Activated CD4-positive, alpha-beta memory T cell treated with anti-CD3 and anti-CD28 coated beads, Interleukin-2, amount 10 ng/mL, durations not matched to agents 7 days and 5 days (primary cell): ENCODE measurements around the gene TTPAL. TPM values are rescaled to one million over a fixed set of nuclear protein-coding genes. Genes with fewer than 3 reads are reported as not detected.
A peak's percentile ranks its signal among the peaks of the same experiment; 100 is the strongest.

Experiments used
- CTCF ChIA-PET: fragments of 350-600 bp; sonication (Branson Sonifier 250); formaldehyde crosslinking; loops from one replicate; lab custom pipeline; 2021; ENCODE audit warnings: antibody characterized with exemption, inconsistent platforms; lab: Charles Lee
- POLR2A ChIA-PET: fragments of 350-600 bp; sonication (Branson Sonifier 250); formaldehyde crosslinking; loops from one replicate; lab custom pipeline; 2021; ENCODE audit warnings: antibody characterized with exemption; lab: Charles Lee
- DNase-seq: peaks from one replicate; pipeline ENCODE4 v3.0.0-alpha.2; 2020
- H3K27ac Mint-ChIP-seq: one replicate; pipeline ENCODE4 v1.8.0; 2021; ENCODE audit warnings: mild to moderate bottlenecking, mixed read lengths
- H3K27me3 Mint-ChIP-seq: one replicate; pipeline ENCODE4 v1.8.0; 2021; ENCODE audit warnings: mixed read lengths
- H3K36me3 Mint-ChIP-seq: one replicate; pipeline ENCODE4 v1.8.0; 2021; ENCODE audit warnings: low read depth, mixed read lengths
- H3K4me1 Mint-ChIP-seq: one replicate; pipeline ENCODE4 v1.8.0; 2021; ENCODE audit warnings: mixed read lengths
- H3K4me3 Mint-ChIP-seq: one replicate; pipeline ENCODE4 v1.8.0; 2021; ENCODE audit warnings: mild to moderate bottlenecking, mixed read lengths
- H3K9me3 Mint-ChIP-seq: one replicate; pipeline ENCODE4 v1.8.0; 2021; ENCODE audit warnings: mixed read lengths
- total RNA-seq, 2 experiments: library from RNA; stranded (reverse); gene quantifications; one replicate each; pipeline ENCODE4 v1.2.3, GENCODE V29; 2021

The TTPAL gene
- total RNA-seq, 2 experiments from 2014 or later, result 15.5 to 16.6 TPM

DNA sequence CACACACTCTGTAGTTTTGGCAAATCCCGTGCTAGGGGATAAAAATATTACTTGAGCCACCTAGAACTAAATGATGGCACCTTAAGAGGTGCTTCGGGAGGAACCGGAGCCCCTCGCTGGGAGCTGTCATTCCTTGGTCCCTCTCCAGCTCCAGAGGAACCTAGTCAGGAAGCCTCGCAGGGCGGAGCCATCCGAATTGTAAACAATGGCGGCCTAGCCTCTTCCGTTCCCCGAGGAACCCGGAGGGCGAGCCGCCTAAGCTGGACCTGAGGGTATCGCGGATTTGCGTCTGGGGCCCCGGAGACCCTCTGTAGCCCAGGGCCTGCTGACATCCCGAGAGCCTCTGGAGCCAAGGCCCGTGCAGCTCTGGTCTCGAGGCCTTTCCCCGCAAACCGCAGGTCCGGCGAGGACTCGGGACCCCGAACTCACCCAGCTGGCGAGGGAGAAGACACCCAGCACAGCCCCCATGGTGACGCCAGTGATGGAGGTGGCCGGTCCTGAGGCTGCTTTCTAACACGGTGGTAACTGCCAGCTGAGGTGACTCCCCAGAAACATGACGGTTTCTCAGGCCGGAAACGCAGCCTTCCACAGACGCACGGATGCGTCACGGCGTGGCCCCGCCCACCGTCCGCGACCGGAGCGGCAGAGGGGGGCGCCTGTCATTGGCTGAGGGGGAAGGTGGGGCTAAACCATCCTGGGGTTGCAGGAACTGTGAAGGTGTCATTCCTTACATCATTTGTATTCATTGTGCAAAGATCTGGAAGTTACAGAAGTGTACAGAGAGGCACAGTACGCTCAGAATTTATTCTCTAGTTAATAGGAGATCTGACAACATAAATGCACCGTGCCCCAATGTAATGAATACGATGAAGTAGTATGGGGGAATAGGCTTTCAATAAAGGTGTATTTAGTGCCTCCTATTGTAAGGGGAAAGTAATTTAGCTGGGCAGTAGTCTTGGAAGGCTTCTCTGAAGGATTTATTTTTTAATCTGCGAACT lies 46.1 kb downstream of the TTPAL start, which contains the start of gene SERINC3:
Gene SERINC3, minus strand, starts transcription at position 587 of the 998 bp plus-strand sequence. Its CDS starts 119 bp downstream, at position 468.
- peak; percentile 97 for DNase-seq
- Mint-ChIP-seq H3K4me1 (peaks cover 49% of the 10 kb centered on the region), H3K36me3 (peaks cover 12% of the 10 kb centered on the region), H3K27ac (peak within 1 kb of the TSS; percentile 85), H3K4me3 (peak within 1 kb of the TSS; percentile 73), H3K9me3 (no peaks in the 10 kb centered on the region), H3K27me3 (no peaks in the 10 kb centered on the region)
- ChIA-PET POLR2A (interaction anchor here (0.7 to 3.3 kb wide), 23 partner anchors 8 to 364 kb away, joined by 3 to 29 read pairs (median 5); partner anchors contain the start of genes ADA, OSER1, TTPAL and YWHAB), CTCF (interaction anchor here (0.6 to 2.1 kb wide), 7 partner anchors 17 to 304 kb away, joined by 3 to 7 read pairs (median 4); partner anchors contain the start of gene TTPAL)

- CTCF ChIA-PET, result no interaction called here
- H3K27ac Mint-ChIP-seq, result no peak overlapping the region
- H3K4me3 Mint-ChIP-seq, result no peak overlapping the region
- DNase-seq, result no peak
- peaks cover 41% of the 10 kb centered on the region for H3K4me1 Mint-ChIP-seq
- H3K27me3 Mint-ChIP-seq, result no peaks in the 10 kb centered on the region
- no peaks in the 10 kb centered on the region for H3K9me3 Mint-ChIP-seq
- POLR2A ChIA-PET, result interaction anchor here (1.4 to 3.3 kb wide), 3 partner anchors 14 to 46 kb away, joined by 4 to 29 read pairs (median 8); partner anchors contain the start of gene TTPAL
- H3K36me3 Mint-ChIP-seq, result peaks cover 5% of the 10 kb centered on the region
Observed at GRCh38 chr20:44522841-44523240, 47.2 kb downstream of the TTPAL start.

GRCh38 chr20:44523746-44524145 lies 48.1 kb downstream of the TTPAL start:
- H3K9me3 Mint-ChIP-seq, result no peaks in the 10 kb centered on the region
- H3K27me3 Mint-ChIP-seq, result no peaks in the 10 kb centered on the region
- H3K4me3 Mint-ChIP-seq, result no peak overlapping the region
- DNase-seq, result no peak
- H3K27ac Mint-ChIP-seq, result no peak overlapping the region
- peaks cover 39% of the 10 kb centered on the region for H3K4me1 Mint-ChIP-seq
- H3K36me3 Mint-ChIP-seq, result peaks cover 4% of the 10 kb centered on the region
- ChIA-PET CTCF (no interaction called here), POLR2A (no interaction called here)

DNA sequence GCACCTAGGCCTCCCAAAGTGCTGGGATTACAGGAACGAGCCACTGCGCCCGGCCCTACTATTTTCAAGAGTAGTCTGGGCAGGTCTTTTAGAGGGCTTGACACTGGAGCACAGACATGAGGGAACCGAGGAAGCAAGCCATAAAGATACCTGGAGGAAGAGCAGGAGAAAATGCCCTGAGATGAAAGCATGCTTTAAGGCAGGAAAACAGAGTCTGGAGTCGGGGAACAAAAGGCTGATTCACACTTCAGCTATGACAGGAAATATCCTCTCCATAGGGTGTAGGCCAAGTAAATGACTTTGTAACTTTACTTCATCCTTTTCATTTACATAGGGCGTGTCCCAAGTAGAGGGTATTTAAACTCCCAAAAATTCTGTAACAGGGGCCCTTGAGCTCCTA lies 50.5 kb downstream of the TTPAL start:
- Mint-ChIP-seq H3K27me3 (peaks cover 1% of the 10 kb centered on the region), H3K9me3 (no peaks in the 10 kb centered on the region), H3K27ac (no peak overlapping the region), H3K4me3 (no peak overlapping the region), H3K4me1 (peaks cover 21% of the 10 kb centered on the region), H3K36me3 (no peaks in the 10 kb centered on the region)
- CTCF ChIA-PET, result interaction anchor here (0.7 kb wide), 1 partner anchor 12 kb away, joined by 4 read pairs; no protein-coding TSS in a partner anchor
- POLR2A ChIA-PET, result no interaction called here
- DNase-seq, result no peak

DNA sequence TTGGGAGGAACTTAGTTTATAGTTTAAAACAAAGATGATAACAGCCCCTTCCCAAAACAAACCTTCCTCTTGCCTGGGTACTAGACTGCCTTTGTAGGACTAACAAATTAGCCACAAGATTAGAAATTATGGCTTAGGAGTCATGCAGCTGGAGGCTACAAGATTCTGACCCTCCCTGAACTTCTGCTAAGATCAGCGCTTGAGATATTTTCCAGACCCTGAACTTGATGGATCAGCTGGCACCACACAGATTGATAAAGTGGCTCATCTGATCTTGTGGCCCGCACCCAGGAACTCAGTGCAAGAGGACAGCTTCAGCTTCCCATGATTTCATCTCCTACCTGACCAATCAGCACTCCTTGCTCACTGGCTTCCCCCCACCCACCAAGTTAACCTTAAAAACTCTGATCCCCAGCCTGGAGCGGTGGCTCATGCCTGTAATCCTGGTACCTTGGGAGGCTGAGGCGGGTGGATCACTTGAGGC lies 52.1 kb downstream of the TTPAL start:
- no peaks in the 10 kb centered on the region for H3K9me3 Mint-ChIP-seq
- no peak overlapping the region for H3K4me3 Mint-ChIP-seq
- H3K36me3 Mint-ChIP-seq, result no peaks in the 10 kb centered on the region
- H3K27ac Mint-ChIP-seq, result no peak overlapping the region
- peaks cover 14% of the 10 kb centered on the region for H3K4me1 Mint-ChIP-seq
- ChIA-PET POLR2A (no interaction called here), CTCF (no interaction called here)
- DNase-seq, result no peak
- peaks cover 1% of the 10 kb centered on the region for H3K27me3 Mint-ChIP-seq

- Mint-ChIP-seq H3K36me3 (no peaks in the 10 kb centered on the region), H3K4me3 (no peak overlapping the region), H3K9me3 (no peaks in the 10 kb centered on the region), H3K4me1 (peaks cover 8% of the 10 kb centered on the region), H3K27ac (no peak overlapping the region), H3K27me3 (peaks cover 1% of the 10 kb centered on the region)
- POLR2A ChIA-PET, result no interaction called here
- CTCF ChIA-PET, result no interaction called here
- no peak for DNase-seq
Observed at GRCh38 chr20:44528309-44528708, 52.6 kb downstream of the TTPAL start.

GRCh38 chr20:44532259-44532980 lies 56.7 kb downstream of the TTPAL start:
- Mint-ChIP-seq H3K4me3 (no peak overlapping the region), H3K27ac (no peak overlapping the region), H3K4me1 (peaks cover 6% of the 10 kb centered on the region), H3K27me3 (peaks cover 9% of the 10 kb centered on the region), H3K9me3 (no peaks in the 10 kb centered on the region), H3K36me3 (no peaks in the 10 kb centered on the region)
- CTCF ChIA-PET, result no interaction called here
- DNase-seq, result no peak
- POLR2A ChIA-PET, result no interaction called here

- Mint-ChIP-seq H3K36me3 (no peaks in the 10 kb centered on the region), H3K4me3 (no peak overlapping the region), H3K9me3 (no peaks in the 10 kb centered on the region), H3K27ac (no peak overlapping the region), H3K27me3 (peaks cover 9% of the 10 kb centered on the region), H3K4me1 (peaks cover 6% of the 10 kb centered on the region)
- POLR2A ChIA-PET, result no interaction called here
- CTCF ChIA-PET, result no interaction called here
- no peak for DNase-seq
Observed at GRCh38 chr20:44532981-44533331, 57.3 kb downstream of the TTPAL start.

GRCh38 chr20:44533928-44534327 lies 58.3 kb downstream of the TTPAL start:
- ChIA-PET POLR2A (interaction anchor here (0.9 to 2.1 kb wide), 2 partner anchors 13 to 77 kb away, joined by 5 to 7 read pairs; partner anchors contain the start of gene SERINC3), CTCF (no interaction called here)
- H3K9me3 Mint-ChIP-seq, result no peaks in the 10 kb centered on the region
- peaks cover 9% of the 10 kb centered on the region for H3K27me3 Mint-ChIP-seq
- no peak overlapping the region for H3K4me3 Mint-ChIP-seq
- H3K36me3 Mint-ChIP-seq, result no peaks in the 10 kb centered on the region
- peaks cover 6% of the 10 kb centered on the region for H3K4me1 Mint-ChIP-seq
- no peak for DNase-seq
- H3K27ac Mint-ChIP-seq, result no peak overlapping the region

DNA sequence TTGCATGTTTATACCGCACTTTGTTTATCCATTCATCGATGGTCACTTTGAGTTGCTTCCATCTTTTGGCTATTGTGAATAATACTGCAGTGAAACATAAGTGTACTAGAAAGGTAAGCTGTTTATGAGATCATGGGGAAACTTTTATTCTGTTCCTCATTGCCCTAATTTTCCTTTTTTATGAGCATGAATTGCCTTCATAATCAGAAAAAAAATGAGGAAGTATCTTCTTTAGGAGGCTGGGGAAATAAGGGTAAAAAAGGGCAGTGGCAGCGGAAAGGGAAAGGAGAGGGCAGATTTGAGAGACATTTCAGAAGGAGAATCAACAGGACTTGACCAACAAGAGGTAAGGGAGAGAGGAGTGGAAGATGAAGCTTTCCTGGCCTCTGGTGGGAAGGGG lies 60.5 kb downstream of the TTPAL start:
- Mint-ChIP-seq H3K27ac (no peak overlapping the region), H3K27me3 (peaks cover 7% of the 10 kb centered on the region), H3K4me1 (peaks cover 4% of the 10 kb centered on the region), H3K9me3 (no peaks in the 10 kb centered on the region), H3K4me3 (no peak overlapping the region), H3K36me3 (no peaks in the 10 kb centered on the region)
- ChIA-PET CTCF (no interaction called here), POLR2A (no interaction called here)
- DNase-seq, result no peak

DNA sequence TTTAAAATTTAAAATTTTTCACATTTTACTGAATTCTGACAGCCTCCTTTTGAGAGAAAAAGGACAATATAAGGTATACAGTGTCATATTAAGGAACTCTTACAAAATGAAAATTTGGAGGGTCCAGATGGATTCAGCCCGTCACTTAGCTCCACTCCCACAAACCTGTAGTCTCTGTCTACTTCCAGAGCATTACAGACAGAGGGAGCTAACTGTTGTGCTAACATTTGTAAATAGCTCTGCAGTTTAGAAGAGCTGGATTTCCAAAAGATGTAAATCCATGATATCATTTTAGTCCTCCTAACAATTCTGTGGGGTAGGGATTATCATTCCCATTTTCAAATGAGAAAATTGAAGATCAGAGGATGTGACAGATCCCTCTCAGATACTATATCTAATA lies 62.3 kb downstream of the TTPAL start:
- Mint-ChIP-seq H3K4me3 (no peak overlapping the region), H3K9me3 (no peaks in the 10 kb centered on the region), H3K27me3 (peaks cover 7% of the 10 kb centered on the region), H3K27ac (no peak overlapping the region), H3K36me3 (no peaks in the 10 kb centered on the region), H3K4me1 (no peaks in the 10 kb centered on the region)
- ChIA-PET POLR2A (no interaction called here), CTCF (interaction anchor here (0.6 kb wide), 1 partner anchor 12 kb away, joined by 4 read pairs; no protein-coding TSS in a partner anchor)
- DNase-seq, result no peak

GRCh38 chr20:44540834-44541233 lies 65.2 kb downstream of the TTPAL start:
- H3K9me3 Mint-ChIP-seq, result no peaks in the 10 kb centered on the region

More at GRCh38 chr20:44540834-44541233, 65.2 kb downstream of the TTPAL start:
- no peak for DNase-seq
- no peaks in the 10 kb centered on the region for H3K4me1 Mint-ChIP-seq
- H3K36me3 Mint-ChIP-seq, result no peaks in the 10 kb centered on the region
- H3K4me3 Mint-ChIP-seq, result no peak overlapping the region
- H3K27me3 Mint-ChIP-seq, result peaks cover 6% of the 10 kb centered on the region
- ChIA-PET CTCF (interaction anchor here (0.7 kb wide), 1 partner anchor 68 kb away, joined by 4 read pairs; no protein-coding TSS in a partner anchor), POLR2A (no interaction called here)
- no peak overlapping the region for H3K27ac Mint-ChIP-seq
